Ovary (tissue), 9 donors: Measurements from ENCODE around the gene CDIPT. TPM values are rescaled to one million over a fixed set of nuclear protein-coding genes. Genes with fewer than 3 reads are reported as not detected.

Experiments used
- DNase-seq, 5 donors: peaks; one replicate each; pipeline ENCODE4 v3.0.0-alpha.2; 2019 to 2020
- H3K27ac ChIP-seq, 2 donors: fragments of 200-600 bp; one replicate each; pipeline versions ENCODE4 v1.5.1 to v1.8.0; 2019 to 2022
- H3K27me3 ChIP-seq: fragments of 200-600 bp; one replicate; pipeline ENCODE4 v1.8.0; 2022
- H3K36me3 ChIP-seq: fragments of 200-600 bp; sonication (generic); one replicate; pipeline ENCODE4 v1.5.1; 2019
- H3K4me1 ChIP-seq: one replicate; pipeline ENCODE4 v1.8.1; 2013; ENCODE audit warnings: mild to moderate bottlenecking, moderate library complexity; ENCODE audit not compliant: insufficient read depth
- H3K4me3 ChIP-seq: fragments of 200-600 bp; sonication (generic); one replicate; pipeline ENCODE4 v1.5.1; 2017
- H3K9me3 ChIP-seq, 2 donors: fragments of 200-600 bp in 1 of 2; sonication (generic) in 1 of 2; one replicate each; pipeline versions ENCODE4 v1.5.1 to v1.8.1; 2013 to 2019; ENCODE audit warnings: mild to moderate bottlenecking in 1 of 2, moderate library complexity in 1 of 2
- CTCF ChIP-seq, 3 donors: fragments of 450-650 bp in 2 of 3; fragments of 200-600 bp in 1 of 3; IDR thresholded peaks; one replicate each; pipeline versions ENCODE4 v1.5.1 to v1.8.0; 2016 to 2022; ENCODE audit warnings: antibody characterized with exemption in 3 of 3, mild to moderate bottlenecking in 1 of 3
- EP300 ChIP-seq: sonication (generic); formaldehyde crosslinking; IDR thresholded peaks from one replicate; pipeline ENCODE4 v1.6.1; 2017; ENCODE audit warnings: antibody characterized with exemption
- POLR2A ChIP-seq: fragments of 450-650 bp; IDR thresholded peaks from one replicate; pipeline ENCODE4 v1.6.1; 2017; ENCODE audit warnings: antibody characterized with exemption, mild to moderate bottlenecking, moderate library complexity
- WGBS, 3 donors: extraction: QIAGEN DNeasy Blood & Tissue Kit in 1 of 3; methylation state at CpG; one replicate each; pipeline versions ENCODE4 v1.1.5 to v1.1.7; 2013 to 2017; 5-methylcytosine and 5-hydroxymethylcytosine counted together
- intact Hi-C, 4 donors: fragments of 100-400 bp; cut with DNase I; formaldehyde crosslinking; loops; one replicate each; pipeline versions ENCODE4 v1.11.0 to v1.15.1; 2022 to 2023
- polyA plus RNA-seq, 2 donors: library from polyadenylated mRNA; stranded (reverse); fragments of 200-250 nt in 1 of 2; fragments of 350-450 nt in 1 of 2; fragmentation: Illumina TruSeq in 1 of 2; extraction: RNeasy Lipid Tissue Mini Kit (QIAGEN cat#74804) in 1 of 2; gene quantifications; one replicate each; pipeline ENCODE4 v1.2.3, GENCODE V29; 2013 to 2014
- total RNA-seq, 7 donors: library from RNA; depleted of rRNA in 2 of 7; stranded (reverse); fragments of >200 nt in 2 of 7; fragmentation: NEBNext Ultra II Directional in 3 of 7; extraction: Animal tissue kit (Norgen Biotek cat#: 25700) in 3 of 7; gene quantifications; one replicate each; pipeline versions ENCODE4 v1.1.0 to v1.2.4, GENCODE V29; 2016 to 2023
- donor health status: DM: no; HTN: no; CAD: no; lungs with moderate emphysema.
- donor health status: DM: no; HTN: no; CAD: no.
- donor health status: Bipolar disorder and iron deficiency.
- donor health status: DM: yes; HTN: yes; CAD: no.
- donor health status: DM: no; HTN: no; CAD: no.
- donor health status: DM: yes; HTN: yes; CAD: no.

The CDIPT gene
- total and polyA plus RNA-seq, 9 donors: 47.6 to 145 (median 110) TPM

GRCh38 chr16:29812754-29813643 is 50.0 kb downstream of the CDIPT start:
- Histone ChIP-seq H3K4me3 (peak overlapping the region; percentile 66), H3K4me1 (peaks cover 37% of the 10 kb centered on the region), H3K27me3 (no peaks in the 10 kb centered on the region), H3K36me3 (no peaks in the 10 kb centered on the region), H3K27ac (peak overlapping the region; percentile 8 to 89), H3K9me3 (no peaks in the 10 kb centered on the region)
- peak in 4 of 5 donors; percentile 29 to 50 (median 46) for DNase-seq
- no peak for TF ChIP-seq EP300
- TF ChIP-seq POLR2A: no peak
- TF ChIP-seq CTCF (IDR thresholded peaks at IDR 0.05): no peak
- 32 to 45% (median 43%) methylated on average over 9 of the region's 9 CpGs for WGBS, 3 donors
- intact Hi-C loops: loop anchor here in 2 of 4 donors (5.0 kb wide), 3 partner anchors 34 to 194 kb away; no protein-coding TSS in a partner anchor

GRCh38 chr16:29811896-29812665 is 50.9 kb downstream of the CDIPT start, which contains the start of gene PRRT2:
PRRT2 (plus strand) TSS chr16:29812193; CDS start chr16:29813055, 862 bp downstream.
- WGBS, 3 donors: 1 to 2% (median 1%) methylated on average over 67 to 69 of the region's 69 CpGs
- TF ChIP-seq POLR2A (no peak), EP300 (no peak), CTCF (IDR thresholded peaks at IDR 0.05) (no peak)
- Histone ChIP-seq H3K9me3 (no peaks in the 10 kb centered on the region), H3K4me3 (peak within 1 kb of the TSS; percentile 66), H3K4me1 (peaks cover 36% of the 10 kb centered on the region), H3K36me3 (no peaks in the 10 kb centered on the region), H3K27ac (peak within 1 kb of the TSS; percentile 8 to 89), H3K27me3 (no peaks in the 10 kb centered on the region)
- intact Hi-C loops: loop anchor here in 2 of 4 donors (5.0 kb wide), 3 partner anchors 35 to 195 kb away; no protein-coding TSS in a partner anchor
- peak; percentile 86 to 89 (median 87) for DNase-seq

DNA sequence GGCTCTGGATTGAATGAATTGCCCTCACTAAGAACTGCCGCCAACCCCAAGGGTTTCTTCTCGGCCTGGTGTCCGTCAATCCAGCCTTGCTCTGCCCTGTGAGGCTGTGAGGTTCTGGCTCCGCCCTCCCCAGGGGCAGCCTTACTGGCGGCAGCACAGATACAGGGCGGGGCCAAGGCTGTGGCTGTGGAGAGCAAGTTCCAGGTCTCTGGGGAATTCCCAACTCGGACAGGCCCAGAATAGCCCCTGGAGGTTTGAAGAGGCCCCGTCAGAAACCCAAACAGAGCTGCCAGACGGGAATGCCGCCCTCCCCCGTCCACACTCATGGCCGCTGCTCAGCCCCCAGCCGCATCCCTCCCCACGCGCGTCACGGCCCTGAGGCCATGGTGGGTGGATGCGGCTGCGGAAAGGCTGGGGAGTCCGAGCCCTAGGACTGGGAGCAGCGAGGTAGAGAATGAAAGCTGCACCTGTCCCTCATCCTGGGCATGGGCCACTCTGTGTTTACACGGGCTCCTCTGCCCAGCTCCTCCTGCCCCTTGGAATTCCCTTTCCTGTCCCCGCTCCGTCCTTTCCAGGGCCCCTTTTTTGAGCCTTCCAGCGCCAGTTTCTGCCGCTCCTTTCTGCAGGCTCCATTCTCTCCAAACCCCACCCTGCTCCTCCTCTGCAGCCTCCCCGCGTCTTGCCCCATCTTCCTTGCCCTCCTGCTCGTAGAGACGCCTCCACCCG is 51.7 kb downstream of the CDIPT start:
- no peak for TF ChIP-seq CTCF (IDR thresholded peaks at IDR 0.05)
- no peak for TF ChIP-seq POLR2A
- no peak for TF ChIP-seq EP300
- 1% methylated on average over 31 of the region's 31 CpGs for WGBS, 3 donors

More for the DNA sequence above, 51.7 kb downstream of the CDIPT start:
- Histone ChIP-seq H3K27me3 (no peaks in the 10 kb centered on the region), H3K4me1 (peaks cover 34% of the 10 kb centered on the region), H3K9me3 (no peaks in the 10 kb centered on the region), H3K27ac (peak overlapping the region; percentile 8 to 89), H3K4me3 (peak overlapping the region; percentile 66), H3K36me3 (no peaks in the 10 kb centered on the region)
- intact Hi-C loops: loop anchor here in 2 of 4 donors (5.0 kb wide), 3 partner anchors 36 to 196 kb away; no protein-coding TSS in a partner anchor
- DNase-seq: peak; percentile 95 to 98 (median 97)
